Skeletal muscle cell (primary cell): ENCODE data around the gene NHS.
A peak's percentile ranks its signal among the peaks of the same experiment; 100 is the strongest.

Experiments used
- DNase-seq: peaks from one replicate; pipeline ENCODE4 v3.0.0-alpha.2; 2010; ENCODE audit warnings: low read depth
- H3K4me3 ChIP-seq: 2 replicates; pipeline ENCODE4 v1.5.1; 2011; ENCODE audit warnings: low read depth, mild to moderate bottlenecking, control low read depth, low read length, moderate library complexity

Gene NHS

DNA sequence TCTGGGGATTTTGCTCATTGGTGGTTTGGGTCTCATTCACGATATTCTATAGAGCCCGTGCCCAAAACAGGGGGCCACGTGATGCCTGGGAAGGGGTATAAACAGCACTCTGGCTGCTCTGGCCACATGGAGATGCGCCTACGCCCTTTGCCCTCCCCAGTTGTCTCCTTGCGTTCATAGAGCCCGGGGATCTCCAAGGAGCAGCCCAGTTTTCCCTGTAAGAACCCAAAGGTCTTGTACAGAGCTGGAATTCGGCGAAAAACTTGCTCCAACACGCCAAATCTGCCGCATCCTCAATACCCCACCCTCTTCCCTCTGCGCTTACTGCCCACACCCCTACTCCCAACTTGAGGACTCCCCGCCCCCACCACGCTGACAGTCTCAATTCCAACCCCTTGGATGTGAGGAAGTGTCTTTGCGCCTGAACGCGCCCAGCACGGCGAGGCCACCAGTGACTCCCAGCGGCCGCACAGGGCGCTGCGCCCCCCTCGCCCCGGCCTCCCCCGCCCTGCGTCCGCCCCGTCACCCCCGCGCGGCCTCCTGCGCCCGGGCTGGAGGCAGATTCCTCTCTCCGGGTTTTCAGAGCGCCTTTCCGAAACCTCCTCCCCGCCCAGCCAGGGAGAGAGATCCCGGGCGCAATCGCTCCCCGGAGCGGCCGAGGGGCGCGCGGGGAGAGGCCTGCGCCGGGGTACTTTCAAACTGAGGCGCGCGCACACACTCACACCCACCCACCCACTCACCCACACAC, at the start of gene NHS:
TSS of gene NHS (plus strand) at position 582 of the 748 bp plus-strand sequence. CDS start 558 bp downstream, outside the sequence.
- H3K4me3 ChIP-seq, result peak within 1 kb of the TSS; percentile 53
- no peak for DNase-seq

DNA sequence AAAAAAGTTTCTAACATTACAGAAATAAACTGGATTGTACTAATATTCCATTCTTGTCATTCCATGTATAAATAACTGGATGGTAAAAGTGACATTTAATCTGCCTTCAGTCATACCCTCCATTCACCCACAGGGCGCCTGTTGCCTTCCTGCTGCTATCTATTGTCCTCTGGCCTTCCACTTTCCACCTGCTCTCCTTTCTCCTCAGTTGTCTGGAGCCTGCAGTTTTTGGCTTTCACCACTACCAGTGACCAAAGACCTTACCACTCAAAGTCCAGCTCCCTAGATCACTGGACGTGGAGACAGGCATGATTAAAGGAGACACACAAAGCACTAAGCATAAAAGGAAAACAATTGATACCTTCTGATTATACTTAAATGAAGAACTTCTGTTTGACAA, 46.2 kb upstream of the NHS start:
- DNase-seq, result no peak
- H3K4me3 ChIP-seq, result no peak overlapping the region

DNA sequence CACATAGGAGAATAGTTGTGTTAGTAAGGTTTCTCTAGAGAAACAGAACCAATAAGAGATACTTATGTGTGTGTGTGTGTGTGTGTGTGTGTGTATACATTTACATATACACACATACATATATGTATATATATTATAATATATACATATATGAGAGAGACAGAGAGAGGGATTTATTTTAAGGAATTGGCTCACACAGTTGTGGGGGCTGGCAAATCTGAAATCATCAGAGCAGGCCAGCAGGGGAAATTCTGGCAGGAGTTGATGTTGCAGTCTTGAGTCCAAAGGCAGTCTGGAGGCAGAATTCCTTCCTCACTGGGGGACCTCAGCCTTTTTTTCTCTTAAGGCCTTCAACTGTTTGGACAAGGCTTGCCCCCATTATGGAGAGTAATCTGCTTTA, 38.6 kb upstream of the NHS start:
- no peak for DNase-seq
- H3K4me3 ChIP-seq, result no peak overlapping the region

DNA sequence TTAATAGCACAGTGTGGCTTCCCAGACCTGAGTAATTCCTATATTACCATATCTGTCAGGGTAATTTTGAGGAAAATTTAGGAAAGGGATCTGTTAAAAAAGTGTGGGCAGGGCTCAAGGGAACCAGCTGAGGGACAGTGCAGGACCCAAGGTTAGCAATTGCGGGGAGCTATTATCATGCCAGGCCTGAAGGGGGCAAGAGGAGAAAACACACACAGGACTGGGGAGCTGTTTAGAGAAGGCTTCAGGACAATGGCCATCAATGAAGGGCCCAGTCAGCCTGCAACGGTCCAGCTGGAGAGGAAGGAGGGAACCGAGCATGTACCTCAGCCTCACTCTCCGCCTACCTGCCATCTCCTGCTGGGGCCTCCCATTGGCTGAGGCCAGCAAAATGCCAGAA, 19.0 kb upstream of the NHS start:
- no peak overlapping the region for H3K4me3 ChIP-seq
- DNase-seq, result no peak

DNA sequence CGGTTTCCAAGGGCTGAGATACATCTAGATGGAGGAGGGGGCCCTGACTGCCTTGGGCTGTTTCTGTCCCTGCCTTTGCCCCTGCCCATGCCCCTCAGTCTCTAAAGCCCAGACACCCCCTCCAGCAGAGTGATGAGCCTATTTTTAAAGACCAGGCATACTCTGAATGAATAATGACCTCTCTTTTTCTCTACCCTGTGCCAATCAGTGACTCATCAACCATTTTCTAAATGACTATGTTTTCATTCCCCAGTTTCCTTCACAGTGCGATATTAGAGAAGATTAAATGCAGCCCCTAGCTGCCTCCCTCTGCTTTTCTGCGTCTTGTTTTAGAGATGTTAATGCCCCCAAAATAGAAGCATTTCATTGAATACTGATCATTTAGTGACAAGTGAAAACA, 15.5 kb upstream of the NHS start:
- DNase-seq, result no peak
- no peak overlapping the region for H3K4me3 ChIP-seq

DNA sequence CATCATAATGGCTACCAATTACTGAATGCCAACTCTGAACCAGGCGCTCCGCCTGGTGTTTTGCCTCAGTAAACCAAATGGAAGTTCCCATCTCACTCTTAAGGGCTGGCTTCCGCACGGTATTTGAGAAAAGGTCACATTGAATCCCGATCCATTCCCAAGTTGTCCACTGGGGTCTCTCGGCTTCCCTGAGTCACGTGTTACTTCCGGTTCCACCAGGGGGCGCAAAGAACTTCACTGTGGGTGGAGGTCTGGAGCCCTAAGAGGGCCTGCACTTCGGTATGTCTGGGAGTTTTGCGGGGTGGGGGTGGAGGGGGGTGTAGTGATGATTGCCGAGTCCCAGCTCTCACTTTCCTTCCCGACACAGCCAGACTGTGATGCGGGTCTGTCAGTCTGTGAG, 13.4 kb upstream of the NHS start:
- no peak for DNase-seq
- H3K4me3 ChIP-seq, result no peak overlapping the region

DNA sequence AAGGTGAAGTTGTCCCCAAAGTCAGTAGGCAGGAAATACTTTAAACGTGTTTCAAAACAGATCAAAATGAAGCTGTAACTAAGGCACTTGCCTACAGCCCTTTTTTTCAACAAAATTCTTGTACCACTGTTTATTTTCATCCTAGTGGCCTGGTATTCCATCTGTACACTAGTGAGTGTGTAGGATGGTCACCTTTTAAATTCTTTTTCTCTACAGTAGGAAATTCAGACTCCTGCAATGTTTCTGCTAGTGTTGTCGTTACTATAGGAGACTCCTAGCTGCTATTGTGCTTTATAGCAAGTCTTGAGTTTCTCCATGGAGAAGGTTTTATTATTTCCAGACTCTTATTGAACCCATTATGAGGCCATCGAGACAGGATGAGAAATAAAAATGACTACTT, 7.0 kb upstream of the NHS start:
- no peak overlapping the region for H3K4me3 ChIP-seq
- no peak for DNase-seq

DNA sequence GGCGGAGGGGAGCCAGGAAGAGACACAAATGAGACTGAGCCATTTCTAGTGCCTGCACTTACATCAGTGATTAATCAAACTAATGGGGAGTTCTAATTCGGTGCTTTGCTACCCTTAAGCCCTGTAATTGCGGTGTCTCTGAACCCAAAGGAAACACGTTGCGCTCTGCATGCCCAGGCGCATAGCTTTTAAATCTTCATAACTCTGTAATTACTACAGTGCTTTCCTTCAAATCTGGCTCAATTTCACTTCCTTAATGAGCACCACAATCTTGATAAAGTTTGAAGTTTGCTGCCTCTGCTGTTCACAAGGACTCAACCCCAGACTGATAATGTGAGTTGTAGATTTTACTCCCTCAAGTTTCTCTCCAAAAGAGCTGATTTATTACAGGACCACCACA, 5.7 kb upstream of the NHS start:
- no peak for DNase-seq
- H3K4me3 ChIP-seq, result no peak overlapping the region

DNA sequence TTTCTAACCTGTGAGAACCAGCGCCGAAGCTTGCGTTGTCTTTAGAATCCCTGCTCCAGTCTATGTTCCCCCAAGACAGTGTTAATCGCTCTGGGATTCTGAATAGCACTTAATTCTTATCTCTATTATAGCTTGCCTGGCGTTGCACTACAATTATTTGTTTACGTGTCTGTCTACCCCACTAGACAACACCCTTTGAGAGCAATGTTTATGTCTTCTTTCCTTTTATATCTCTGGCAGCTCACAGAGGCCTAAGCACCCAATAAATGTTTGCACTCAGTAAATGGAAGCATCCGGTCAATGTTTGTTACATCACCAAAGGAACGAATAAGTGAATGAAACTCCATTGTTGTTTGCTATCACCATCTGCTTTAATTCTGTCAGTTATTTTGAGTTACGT, 4.8 kb upstream of the NHS start:
- H3K4me3 ChIP-seq, result no peak overlapping the region
- DNase-seq, result no peak

DNA sequence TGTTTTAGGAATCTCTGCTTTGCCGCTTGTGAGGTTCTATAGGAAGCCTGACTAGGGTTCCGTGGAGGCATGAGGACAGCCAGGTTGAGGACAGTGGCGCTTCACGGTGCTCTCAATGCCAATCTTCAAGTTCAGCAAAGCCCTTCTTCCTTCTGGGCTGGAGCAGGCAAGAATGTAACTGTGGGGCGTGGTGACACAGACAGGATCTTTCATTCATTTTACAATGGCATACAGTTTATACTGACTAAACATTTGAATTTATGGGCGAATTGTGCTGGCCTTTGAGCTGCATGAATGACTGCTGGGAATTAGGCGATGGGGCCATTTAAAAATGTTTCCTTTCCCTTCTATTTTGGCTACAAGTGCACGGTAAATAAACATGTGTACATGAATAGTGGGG, 2.9 kb upstream of the NHS start:
- H3K4me3 ChIP-seq, result no peak overlapping the region
- no peak for DNase-seq

DNA sequence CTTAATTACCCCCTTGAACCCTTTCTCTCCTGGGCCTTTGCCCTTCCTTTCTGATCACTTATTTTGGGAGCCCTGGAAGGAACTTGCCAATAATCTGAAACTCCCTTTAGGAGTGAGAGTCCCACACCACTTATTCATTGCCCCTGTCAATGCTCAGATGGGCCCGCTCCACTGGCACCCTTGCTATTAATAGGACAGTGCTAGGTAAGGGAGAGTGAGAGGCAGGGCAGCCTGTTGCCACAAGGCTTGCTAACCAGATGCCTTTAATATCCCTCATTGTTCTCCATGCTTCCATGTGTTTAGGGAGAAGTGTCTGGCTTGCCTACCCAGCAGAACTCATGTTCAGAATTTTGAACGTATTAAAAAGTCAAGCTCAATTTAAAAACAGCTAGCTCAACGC, 1.7 kb upstream of the NHS start:
- DNase-seq, result no peak

DNA sequence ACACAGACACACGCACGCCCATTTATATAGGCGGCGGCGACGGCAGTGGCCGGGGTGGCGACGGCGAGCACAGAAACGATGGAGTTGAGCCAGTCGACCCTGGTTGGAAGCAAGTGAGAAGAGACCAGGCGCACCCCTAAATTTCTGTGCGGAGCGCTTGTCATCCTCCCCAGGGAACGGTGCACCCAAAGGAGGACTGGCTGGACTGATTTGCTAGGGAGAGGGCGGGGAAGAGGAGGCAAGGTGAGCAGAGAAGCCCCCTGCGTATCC, 302 bp downstream of the NHS start:
- H3K4me3 ChIP-seq, result peak overlapping the region; percentile 53
- no peak for DNase-seq

More for the DNA sequence above, 1.7 kb upstream of the NHS start:
- H3K4me3 ChIP-seq, result no peak overlapping the region

DNA sequence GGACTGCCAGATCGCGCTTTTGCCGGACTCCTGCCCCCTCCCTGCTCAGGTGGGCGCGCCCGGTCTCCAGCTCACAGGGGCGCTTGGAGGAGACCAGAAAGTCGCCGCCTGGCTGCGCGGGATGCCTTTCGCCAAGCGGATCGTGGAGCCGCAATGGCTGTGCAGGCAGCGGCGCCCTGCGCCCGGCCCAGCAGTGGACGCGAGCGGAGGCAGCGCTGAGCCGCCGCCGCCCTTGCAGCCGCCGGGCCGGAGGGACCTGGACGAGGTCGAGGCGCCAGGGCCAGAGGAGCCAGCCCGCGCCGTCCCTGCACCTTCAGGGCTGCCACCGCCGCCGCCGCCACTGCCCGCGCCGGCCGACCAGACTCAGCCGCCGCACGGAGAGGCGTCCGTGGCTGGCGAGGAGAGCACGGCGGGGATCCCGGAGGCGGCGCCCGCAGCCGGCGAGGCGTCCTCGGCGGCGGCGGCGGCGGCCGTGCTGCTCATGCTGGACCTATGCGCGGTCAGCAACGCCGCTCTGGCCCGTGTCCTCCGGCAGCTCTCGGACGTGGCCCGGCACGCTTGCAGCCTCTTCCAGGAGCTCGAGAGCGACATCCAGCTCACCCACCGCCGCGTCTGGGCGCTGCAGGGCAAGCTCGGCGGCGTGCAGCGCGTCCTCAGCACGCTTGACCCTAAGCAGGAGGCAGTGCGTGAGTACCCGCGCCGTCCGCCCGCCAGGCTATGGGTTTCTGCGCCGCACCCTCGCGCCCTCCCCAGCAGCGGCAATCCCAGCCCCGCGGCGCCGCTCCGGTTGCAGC, 834 bp downstream of the NHS start:
- H3K4me3 ChIP-seq, result peak overlapping the region; percentile 53
- no peak for DNase-seq

DNA sequence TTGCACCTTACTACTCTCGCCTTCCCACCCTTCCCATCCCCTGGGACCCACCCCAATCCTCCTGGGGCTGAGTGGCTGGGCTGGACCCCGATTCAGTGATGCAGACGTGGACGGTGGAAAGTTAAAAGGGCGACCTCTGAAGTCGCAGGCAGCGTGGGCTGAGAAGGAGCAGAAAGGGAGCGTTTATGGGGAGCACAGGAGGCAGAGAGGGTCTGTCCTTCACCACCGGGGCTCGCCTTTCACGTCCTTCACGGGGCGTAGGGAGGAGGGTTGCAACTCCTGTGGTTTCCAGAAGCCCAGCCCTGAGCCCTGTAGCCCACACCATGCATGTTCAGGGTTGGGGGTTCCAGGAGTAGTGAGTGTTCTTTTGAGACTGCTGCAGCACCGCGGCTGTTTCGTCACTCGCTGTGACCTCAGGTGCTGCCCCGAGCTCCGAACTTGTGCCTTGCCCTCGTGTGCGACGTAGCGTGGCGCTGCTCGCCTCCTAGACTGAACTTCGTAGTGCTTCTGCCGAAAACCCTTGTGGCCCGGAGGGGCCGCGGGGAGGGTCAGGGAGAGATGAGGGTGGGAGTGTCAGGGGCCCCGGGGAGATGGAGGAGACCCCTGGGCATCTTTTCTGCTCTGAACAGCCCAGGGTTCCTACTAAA, 1.6 kb downstream of the NHS start:
- H3K4me3 ChIP-seq, result peak overlapping the region; percentile 53
- DNase-seq, result no peak

DNA sequence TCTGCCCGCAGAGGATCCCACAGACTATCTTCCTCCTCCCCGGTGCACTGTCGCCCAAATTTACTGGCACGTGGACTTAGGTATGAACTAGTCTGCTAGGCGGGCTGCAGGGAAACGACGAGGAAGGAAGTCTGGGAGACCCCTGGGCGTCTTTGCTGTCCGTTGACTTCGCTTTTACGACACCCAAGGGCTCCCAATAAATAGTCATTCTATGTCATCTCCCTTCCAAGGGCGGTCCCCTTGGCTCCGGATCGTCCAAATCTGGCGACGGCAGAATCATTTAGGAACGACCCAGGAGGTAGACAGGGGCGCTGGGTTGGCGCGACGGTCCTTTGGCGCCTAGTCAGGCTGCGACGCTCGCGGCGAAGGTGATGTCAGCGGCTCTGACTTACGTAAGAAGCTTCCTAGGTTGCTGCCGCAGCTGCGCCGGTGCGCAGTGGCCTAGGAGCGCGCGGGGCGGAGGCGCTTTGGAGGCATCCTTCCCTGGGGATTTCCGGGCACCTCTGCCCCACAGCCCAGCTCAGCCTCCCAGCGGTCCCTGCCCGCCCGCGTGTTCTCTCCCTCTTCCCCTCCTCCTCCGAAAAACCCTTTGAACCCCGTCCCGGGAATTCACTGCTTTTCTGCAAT, 2.2 kb downstream of the NHS start:
- DNase-seq, result no peak
- peak overlapping the region; percentile 53 for H3K4me3 ChIP-seq

DNA sequence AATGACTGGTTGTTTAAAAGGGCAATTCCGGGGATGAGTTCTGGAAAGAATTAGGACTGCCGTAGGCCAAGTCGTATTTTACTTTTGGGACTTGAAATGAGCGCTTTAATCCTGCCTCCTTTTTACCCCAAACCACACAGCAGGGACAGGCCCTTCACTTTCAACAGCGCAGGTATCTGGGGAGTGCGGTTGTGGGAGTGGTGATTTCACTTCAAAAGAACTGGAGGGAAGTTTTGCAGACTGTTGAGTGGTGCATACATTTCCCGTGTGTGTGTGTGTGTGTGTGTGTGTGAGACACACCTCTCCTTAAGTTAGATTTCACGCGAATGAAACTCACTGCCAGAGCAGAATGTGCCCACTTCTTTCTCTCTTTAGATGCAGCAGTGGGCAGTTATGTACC, 2.8 kb downstream of the NHS start:
- no peak for DNase-seq
- no peak overlapping the region for H3K4me3 ChIP-seq

DNA sequence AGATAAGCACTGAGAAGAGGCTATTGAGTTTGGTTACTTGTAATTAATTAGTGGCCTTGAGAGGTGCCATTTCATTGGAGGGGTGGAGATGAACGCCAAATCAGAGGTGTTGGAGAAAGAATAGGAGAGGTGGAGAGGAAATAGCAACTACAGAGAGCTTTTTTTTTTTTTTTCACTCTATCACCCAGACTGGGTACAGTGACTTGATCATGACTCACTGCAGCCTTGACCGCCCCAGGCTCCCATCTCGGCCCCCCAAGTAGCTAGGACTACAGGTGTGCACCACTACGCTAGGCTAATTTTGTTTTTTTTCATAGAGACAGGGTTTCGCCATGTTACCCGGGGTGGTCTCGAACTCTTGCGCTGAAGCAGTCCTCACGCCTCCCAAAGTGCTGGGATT, 5.2 kb downstream of the NHS start:
- no peak for DNase-seq
- H3K4me3 ChIP-seq, result no peak overlapping the region

DNA sequence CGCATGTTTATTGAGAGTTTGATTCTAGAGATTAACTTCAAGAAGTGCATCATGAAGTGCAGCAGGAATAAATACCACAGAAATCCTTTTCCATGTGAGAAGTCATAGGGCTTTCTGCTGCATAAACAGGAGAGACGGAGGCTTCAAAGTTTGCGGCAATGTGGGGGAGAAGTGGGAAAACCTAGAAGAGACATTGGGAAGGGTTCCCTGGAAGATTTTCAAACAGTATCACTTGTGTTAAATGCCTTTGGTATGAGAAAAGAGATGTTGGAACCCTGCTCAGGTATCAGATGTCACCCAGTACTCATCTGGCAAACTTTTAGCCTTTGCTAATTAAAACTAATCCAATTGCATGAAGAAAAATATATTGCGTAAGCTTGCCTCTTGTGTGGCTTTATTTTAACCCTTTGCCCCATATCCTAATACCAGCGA, 15.4 kb downstream of the NHS start:
- no peak overlapping the region for H3K4me3 ChIP-seq
- no peak for DNase-seq

DNA sequence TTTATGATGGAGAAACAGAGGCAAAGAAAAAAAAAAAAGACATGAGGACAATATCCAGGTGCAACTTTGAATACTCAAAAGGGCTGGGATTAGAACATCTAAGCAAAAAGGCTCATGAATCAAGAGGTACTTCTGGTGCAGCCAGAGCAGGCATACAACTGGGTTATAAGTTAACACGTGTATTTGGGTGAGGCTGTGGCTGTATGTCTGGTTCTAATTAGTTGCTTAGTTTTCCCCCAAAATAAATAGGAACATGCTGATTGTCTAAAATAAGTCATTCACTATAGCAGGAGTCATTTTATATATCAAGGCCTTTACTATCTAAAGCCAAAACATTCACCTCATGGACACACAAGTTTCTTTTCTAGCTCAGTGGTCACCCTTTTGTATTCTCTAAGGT, 20.2 kb downstream of the NHS start:
- H3K4me3 ChIP-seq, result no peak overlapping the region

DNA sequence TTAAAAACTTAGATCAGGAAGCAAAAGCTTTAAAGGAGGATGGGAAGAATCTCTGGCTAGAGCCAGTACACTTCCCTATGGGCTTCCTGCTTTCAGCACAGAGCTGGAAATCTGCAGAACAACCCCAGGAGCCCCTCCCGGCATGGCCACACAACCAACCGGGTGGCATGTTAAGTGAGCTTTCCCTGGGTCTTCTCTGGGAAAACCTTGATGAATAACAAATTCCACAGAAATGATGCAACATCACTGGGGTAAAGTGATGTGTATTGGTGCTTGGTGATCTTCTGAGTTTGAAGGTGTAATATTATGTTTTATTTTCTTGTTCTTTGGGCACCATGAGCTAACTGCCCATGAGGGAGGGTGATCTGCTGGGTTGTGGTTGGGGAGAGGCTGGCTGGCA, 22.1 kb downstream of the NHS start:
- no peak for DNase-seq
- H3K4me3 ChIP-seq, result no peak overlapping the region

More for the DNA sequence above, 20.2 kb downstream of the NHS start:
- DNase-seq, result no peak
